NCI-H1105 (cell line): Measurements from ENCODE around the gene PLCH1.

Experiments
- DNase-seq: peaks from one replicate; lab custom pipeline; 2025; lab: John Stamatoyannopoulos, UW

Gene PLCH1

DNA sequence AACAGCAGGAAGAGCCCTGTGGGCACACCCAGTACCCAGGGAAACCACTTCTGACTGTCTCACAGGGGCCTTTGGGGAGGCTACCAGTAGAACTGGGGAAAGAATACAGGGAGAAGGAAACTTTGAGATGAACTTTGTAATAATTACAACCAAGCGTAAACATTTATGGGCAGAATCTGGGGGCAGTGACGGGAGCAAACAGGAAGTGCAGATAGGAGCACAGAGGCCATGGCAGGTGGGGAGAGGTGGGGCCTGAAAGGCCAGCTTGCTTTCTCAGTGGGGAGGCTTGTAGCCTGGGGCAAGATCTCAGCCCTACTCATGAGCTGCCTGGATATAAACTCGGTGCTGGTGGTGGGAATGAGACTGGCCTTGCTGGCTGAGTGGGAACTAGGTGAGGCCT is 209.8 kb downstream of the PLCH1 start:
- DNase-seq = no peak

DNA sequence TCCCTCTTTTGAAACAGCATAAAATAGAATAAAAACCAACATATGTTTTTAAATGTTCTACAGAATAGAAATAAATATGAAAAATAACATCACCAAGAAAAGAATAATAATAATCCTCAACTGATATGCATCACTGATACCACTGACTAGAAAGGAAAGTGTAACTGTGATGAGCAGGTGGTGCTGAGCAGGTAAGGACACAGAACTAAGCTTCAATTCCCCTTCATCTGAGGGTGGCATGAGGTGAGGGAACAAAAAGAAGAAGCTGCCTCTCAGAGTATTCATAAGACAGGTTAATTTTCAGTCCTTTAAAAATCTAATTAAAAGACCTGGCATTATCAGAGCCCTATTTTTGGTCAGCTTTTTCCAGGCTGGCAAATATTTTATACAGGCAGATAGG is 216.3 kb downstream of the PLCH1 start:
- DNase-seq = no peak

DNA sequence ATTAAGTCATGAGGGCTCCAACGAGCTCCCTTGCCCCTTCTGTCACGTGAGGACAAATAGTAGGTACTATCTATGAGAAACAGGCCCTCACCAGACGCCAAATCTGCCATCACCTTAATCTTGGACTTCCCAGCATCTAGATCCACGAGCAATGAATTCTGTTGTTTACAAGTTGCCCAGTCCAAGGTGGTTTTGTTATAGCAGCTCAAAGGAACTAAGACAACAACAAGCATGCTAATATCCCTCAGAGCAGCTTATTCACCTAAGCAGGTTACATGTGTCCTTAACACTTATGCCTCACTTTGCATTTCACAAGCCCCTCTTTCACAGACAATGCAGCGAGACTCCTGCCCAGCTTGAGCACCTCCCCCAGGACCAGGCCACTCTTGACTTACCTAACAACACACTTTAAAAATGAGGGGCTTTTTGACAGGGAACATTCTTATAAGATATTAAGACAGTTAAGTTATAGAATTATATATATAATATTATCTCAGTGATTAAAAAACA is 219.5 kb downstream of the PLCH1 start:
- no peak for DNase-seq

DNA sequence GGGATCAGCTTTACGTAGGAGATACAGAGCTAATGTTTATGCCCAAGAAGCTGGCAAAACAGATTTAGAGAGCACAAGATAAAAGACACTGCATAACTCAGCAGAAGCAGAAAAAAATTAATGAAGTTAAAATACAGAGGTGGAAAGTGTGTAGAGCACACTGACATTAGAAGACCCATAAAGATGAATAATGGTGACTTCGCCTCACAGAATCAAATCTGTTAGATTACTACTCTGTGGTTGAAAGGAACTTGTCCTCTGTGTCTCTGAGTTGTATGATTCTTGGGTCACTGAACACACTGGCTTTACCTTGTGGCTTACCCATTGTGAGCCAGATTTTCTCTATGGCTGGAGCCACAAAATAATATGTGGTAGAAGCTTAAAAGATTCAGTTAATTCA is 224.4 kb downstream of the PLCH1 start:
- DNase-seq = no peak

DNA sequence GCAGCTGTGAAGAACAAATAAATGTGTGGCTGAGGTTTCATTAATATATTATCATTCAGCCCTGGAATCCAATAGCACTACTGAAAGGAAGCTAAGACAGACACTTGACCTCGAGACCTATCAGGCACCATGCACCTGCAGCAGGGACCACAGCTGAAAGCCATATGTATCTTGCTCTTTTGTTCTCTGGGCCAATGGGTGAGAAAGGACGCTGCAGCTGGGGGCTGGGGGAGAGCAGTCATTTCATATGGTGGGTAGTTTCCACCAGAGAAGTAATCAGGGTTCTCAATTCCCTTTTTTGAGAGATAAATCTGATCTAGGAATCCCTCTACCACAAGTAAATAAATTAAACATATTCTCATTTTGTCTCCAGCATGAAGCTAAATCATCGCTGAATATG is 225.8 kb downstream of the PLCH1 start:
- DNase-seq = no peak

DNA sequence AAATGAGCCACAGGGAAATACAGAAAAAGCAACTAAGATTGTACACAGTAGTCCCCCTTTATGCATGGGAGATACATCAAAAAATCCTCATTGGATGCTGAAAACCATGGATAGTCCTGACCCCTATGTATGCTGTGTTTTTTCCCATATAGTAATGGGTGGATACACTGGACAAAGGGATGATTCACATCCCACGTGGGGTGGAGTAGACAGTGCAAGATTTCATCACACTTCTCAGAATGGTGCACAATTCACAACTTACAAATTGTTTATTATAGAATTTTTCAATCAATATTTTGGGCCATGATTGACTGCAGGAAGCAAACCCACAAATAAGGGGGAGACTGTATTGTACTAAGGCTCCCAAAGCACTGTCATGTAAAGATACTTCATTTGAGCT is 227.0 kb downstream of the PLCH1 start:
- no peak for DNase-seq

DNA sequence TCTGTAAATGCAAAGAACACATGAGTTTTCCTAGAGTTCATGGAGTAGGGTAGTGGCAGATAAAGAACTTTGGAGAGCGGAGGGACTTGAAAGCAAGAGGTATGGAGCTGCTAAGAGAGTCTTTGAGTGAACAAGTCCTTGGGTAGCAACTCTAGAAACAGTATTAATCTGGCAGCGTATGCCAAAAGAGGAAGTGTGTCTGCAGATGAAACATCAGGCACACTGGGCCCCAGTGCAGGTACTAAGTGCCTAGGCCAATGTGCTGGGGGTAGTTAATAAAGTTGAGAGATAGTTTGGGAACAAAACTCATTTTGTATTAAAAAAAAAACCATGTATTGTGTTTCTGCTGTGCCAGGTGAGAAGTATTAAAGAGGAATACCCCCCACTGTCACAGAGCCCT is 228.4 kb downstream of the PLCH1 start:
- no peak for DNase-seq

DNA sequence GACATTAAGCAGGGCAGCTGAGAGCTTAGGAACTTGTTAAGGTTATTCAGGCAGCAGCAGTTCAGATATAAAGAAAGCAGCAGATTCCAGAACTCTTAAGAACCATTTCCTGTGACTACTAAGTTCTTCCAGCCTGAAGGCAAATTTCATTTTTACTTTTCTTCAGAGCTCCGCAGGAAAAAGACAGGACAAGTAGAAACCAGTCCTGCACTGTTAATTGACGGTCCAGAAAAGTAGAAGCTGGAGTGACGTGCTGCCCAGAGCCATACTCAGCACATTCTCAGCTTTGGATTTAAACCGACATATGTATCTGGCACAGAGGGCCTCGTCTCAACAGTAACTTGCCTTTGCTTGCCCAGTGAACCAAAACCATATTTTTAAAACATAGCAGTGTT is 232.0 kb downstream of the PLCH1 start:
- no peak for DNase-seq

DNA sequence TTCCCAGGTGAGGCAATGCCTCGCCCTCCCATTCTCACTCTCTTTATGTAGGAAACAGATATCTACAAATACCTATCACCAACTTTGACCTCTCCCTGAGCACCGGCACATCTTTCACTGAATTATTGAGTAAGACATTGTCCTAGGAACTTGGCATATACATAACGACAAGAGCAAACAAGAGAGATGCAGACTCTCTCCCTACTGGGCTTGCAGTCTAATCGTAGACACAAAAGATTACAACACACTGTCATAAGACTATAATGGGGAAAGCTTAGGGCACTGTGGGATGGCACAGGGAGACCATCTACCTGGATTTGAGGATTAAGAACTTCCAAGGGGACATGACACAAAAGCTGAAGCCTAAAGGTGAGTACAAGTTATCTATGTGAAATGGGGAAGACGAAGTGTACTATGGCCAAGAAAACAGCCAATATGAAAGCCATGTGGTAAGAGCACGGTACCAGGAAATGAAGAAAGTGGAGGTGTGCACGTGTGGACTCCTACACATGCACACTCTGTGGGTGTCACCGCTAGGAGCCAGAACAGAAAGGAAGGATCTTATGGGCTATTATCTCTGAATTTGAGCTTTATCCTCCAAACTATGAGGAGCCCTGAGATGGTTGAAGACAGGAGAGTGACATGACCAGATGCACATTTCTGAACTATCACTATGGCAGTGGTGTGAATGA is 232.6 kb downstream of the PLCH1 start:
- no peak for DNase-seq

DNA sequence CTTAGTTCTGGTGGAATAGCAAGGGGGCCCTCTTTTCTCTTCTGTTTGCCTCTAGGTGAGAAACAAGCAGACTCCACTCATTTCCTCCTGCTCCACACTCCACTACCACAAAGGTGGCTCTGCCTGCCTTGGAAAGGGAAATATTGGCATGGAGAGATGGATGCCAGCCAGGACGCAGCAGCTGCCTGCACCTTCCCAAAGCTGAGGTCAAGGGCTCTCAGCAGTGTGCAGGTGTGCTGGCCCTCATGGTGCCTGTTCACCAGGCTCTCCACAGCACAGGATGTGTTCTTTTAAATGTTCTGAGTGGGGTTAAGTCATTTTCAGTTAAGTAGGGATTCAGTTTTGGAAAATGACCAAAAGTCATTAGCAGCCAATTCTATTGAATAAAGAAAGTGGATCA is 240.2 kb downstream of the PLCH1 start:
- DNase-seq = peak; percentile 97

DNA sequence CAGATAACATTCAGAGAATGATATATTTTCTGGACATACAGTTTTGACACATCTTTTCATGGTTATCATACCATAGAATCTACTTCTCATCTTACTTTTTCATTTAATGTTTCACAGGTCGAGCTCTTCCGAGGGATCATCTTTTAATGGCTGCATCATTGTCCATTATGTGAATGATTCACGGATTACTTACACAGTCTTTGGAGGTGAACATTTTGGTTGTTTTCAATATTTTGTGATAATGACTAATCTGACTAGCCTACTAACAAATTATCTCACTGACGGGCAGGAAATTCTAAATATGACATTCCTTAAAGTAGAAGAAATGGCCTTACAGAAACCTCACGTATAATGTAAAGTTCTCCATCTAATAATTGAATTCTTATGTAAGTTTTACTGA is 242.2 kb downstream of the PLCH1 start:
- no peak for DNase-seq

DNA sequence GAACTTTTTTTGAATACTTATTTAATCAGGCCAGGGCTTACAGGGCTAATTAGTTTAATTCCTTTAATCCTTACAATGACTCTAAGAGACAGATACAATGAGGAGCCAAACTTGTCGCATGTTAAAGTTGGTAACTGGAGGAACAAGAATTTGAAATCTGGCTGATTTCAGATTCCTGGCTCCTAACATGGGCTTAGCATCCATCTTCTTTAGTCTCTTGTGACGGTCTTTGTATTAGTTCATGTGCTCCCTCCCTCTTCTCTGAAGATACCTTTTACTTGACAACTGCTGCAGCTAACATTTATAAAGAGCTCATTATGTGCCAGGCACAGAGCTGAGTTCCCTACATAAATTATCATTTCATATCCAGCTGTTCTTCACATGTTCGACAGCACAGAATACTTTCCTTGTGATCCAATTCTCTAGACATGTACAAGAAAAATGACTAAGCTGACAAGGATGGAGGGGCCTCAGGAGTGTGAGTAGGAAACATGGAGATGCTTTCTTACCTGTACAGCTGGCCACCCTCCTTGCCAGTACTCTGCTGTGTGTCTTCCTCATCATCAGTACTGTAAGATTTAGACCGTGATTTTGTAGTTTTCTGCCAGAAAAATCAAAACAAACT is 244.6 kb downstream of the PLCH1 start:
- no peak for DNase-seq

DNA sequence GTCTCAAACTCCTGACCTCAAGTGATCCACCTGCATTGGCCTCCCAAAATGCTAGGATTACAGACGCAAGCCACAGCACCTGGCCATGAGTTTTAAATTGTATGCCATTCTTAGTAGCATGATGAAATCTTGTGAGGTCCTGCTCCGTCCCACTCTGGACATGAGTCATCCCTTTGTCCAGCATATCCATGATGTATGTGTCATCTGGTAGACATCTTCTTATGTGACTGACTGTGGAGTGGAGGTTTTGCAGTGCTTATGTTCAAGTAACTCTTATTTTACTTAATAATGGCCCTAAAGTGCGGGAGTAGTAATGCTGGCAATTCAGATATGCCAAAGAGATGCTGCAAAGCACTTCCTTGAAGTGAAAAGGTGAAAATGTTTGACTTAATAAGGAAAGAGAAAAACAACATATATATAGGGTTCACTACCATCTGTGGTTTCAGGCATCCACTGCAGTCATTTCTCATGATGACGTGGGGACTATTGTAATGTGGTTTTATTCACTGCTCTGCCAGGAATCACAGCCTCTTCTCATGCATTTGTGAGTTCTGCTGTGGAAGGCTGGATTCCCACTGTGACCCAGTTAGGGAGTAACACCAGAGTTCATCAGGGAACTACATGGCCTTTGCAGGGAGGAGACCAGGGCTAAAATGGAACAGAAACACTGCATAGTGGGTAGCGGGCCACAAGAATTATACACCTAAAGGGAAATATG is 246.8 kb downstream of the PLCH1 start:
- no peak for DNase-seq

DNA sequence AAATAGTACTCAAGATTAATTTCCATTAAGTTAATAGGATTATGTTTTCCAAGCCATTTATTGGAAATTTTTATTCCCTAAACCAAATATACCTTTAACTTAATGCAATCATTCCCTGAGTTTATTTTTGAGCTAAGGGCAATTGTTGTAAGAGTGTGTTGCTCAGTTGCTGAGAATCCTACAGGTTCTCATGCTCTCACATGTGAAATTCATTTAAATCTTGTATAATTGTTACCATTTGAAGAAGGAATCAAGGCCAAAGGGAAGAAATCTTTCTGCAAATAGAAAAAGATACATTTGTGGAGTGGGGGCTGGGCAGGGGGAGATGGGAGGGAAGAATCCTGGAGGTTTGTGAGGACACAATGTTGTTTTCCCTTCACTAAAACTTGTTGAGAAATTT is 248.7 kb downstream of the PLCH1 start:
- DNase-seq = no peak

DNA sequence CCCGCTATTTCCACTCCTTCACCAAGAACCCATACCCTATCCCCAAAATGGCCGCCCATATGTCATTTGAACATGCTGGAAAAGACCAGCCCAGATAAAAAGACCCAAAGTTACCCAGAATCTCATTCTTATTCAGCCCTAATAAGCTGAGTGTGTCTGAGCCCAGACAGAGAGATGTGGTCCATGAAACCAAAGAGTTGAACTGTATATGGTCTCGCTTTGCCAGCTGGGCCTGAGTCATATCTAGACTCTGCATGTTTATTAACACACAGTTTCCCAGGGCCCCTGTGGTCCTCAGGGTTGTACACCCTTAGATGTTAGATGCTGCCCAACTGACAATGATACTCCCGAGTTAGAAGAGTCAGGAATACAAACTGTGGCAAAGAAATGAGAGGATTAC is 249.5 kb downstream of the PLCH1 start:
- DNase-seq = no peak

DNA sequence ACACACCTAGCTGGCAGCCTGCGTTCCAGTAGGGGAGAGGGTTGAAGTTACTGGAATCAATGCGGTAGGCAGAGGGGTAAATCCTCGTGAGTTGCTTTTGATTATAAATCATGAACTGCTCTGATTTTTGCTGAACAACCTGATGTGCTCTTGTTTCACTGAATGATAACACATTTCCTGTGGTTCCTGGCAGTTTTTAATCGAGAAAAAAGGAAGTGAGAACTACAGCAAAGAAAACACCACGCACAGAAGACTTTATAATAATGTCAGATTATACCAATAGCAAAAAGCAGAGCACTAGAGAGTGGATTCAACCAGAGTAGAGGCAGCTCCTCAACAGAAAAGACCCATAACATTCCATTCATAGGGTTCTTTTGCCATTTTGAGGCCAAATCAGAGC is 250.5 kb downstream of the PLCH1 start:
- DNase-seq = no peak

DNA sequence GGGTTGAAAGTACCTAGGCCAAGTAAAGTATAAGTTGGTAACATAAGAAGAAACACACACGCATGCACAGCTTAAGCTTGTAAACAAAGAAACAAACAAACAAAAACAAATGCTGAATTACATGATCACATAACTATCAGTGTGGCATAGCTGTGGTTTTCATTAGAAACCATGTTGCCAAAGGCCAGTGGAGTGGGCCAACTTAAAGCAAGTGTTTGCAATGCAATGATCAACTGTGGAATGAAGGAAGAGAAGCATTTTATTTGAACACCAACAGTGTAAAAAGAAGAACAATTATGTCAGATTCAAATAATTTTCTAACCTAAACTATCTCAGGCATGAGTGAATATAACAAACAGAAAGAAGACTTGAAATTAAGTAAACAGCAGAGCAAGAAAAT is 252.0 kb downstream of the PLCH1 start:
- DNase-seq = no peak

DNA sequence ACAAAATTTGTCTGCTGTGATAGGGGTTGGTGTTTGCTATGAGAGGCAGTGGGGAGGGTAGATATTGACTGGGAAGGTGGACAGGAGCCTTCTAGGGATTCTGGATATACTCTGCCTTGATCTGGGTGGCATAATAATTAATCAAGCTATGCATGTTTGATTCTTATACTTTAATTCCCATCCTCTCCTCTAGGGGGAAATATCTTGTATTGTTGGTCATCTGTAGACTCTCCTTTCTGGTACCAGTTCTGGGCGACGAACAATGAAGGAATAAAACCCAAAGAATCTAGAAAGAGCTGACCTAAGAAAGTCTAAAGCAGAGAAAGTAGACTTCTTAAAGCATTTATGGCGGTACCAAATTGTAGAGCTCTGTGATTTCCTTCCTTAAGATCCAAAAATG is 253.2 kb downstream of the PLCH1 start:
- DNase-seq = no peak

DNA sequence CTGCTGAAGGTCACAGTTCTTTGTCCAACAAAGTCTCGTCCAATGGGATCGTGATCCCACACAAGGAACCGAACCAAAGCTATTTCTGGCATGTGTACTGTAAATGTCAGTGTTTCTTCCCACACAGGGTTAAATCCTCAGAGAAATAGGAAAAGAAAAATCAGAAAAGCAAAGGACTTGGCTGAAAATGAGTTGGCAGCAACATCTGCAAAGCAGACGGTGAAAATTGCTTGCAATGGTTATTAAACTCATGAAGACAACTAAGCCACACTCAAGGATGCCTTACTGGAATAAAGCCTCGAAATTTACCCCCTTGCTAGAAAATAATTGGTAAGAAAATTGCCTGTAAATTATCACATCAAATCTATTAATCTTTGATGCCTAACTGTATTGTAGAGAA is 256.2 kb downstream of the PLCH1 start:
- DNase-seq = no peak

DNA sequence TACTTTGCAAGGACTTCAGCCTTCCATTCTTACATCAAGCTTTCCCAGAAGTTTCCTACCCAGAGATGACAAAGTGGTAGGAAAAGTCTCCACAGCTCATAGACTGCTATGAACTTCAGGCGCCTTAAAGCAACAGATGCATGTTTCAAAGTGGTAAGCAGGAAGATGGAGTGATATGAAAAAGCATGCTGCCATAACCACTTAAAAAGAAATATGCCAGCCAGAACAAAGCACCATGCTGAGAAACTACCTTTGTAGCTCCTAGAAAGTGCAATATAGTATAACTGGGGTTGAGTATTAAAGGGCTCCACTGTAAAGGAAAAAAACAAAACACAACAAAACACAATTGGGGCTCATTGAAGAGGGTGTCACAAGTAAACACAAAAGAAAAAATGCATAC is 259.0 kb downstream of the PLCH1 start:
- DNase-seq = no peak

DNA sequence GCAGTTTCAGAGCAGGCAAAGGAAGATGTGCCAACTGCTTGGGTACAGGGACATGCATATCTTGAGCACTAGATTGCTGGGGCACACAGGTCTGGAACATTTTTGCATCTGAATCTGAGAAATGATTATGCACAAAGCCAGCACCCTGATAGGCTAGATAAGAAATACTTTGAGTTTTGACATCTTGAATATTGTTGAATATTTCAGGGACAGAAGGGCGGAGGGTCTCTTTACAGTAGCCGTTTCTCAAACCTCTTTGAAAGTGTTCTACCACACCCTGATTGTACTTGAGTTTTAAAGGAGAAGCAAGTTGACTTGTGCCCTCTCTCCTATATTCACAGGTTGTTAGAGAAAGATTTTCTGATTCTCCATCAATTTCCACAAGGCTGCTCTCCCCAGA is 263.3 kb downstream of the PLCH1 start:
- no peak for DNase-seq

DNA sequence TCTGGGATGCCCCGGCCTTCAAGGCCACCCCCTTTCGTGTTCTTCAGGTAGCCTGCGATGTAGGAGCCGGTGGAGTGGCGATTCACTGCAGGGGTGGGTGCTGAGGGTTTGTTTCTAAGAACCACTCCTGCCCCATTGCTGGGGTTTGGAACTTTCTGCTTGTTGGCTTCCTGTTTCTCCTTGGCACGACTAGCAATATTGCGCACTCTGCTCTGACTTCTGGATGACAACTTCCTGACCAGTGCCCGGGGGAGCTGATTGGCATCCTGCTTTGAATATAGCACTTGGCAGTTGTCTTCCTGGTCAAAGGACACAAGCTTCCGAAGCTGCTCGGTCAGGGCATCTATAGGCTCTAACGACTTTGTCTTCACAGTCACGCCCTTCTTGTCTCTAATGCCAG is 263.8 kb downstream of the PLCH1 start:
- DNase-seq = no peak

DNA sequence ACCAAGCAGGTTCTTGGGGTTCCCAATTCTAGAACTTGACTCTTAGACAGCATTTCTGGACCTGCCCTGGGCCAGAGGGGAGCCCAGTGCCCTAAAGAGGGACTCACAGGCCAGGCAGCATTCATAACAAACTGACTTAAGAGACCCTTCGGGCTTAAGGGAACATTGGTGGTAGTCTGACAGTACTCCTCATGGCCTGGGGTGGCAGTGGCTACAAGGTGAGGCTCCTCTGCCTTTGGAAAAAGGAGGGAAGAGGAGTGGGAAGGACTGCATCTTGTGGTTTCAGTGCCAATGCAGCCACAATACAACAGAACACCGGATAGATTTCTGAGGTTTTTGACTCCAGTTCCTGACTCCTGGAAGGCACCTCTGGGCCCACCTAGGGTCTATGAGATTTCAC is 279.2 kb downstream of the PLCH1 start:
- no peak for DNase-seq
